KMS-11 (cell line): ENCODE results near the gene SRPK3.

ENCODE experiments used
- H2AFZ ChIP-seq: fragments of 200-600 bp; sonication (generic); 2 replicates; pipeline ENCODE4 v1.6.1; 2016; ENCODE audit warnings: antibody characterized with exemption, mixed run types, low read depth
- H3K27ac ChIP-seq: fragments of 200-600 bp; sonication (generic); 2 replicates; pipeline ENCODE4 v1.6.1; 2016; ENCODE audit warnings: mild to moderate bottlenecking, mixed run types
- H3K27me3 ChIP-seq: fragments of 200-600 bp; sonication (generic); 2 replicates; pipeline ENCODE4 v1.6.1; 2017; ENCODE audit warnings: mild to moderate bottlenecking, low read depth, mixed run types, moderate library complexity; ENCODE audit not compliant: insufficient read depth
- H3K36me3 ChIP-seq: fragments of 200-600 bp; sonication (generic); 2 replicates; pipeline ENCODE4 v1.6.1; 2017; ENCODE audit warnings: mild to moderate bottlenecking, mixed run types; ENCODE audit not compliant: insufficient read depth
- H3K4me1 ChIP-seq: fragments of 200-600 bp; sonication (generic); 2 replicates; pipeline ENCODE4 v1.6.1; 2016; ENCODE audit warnings: mild to moderate bottlenecking, low read depth, mixed run types; ENCODE audit not compliant: poor library complexity, severe bottlenecking
- H3K4me2 ChIP-seq: fragments of 200-600 bp; sonication (generic); 2 replicates; pipeline ENCODE4 v1.7.0; 2016; ENCODE audit warnings: mild to moderate bottlenecking, mixed run types
- H3K4me3 ChIP-seq: fragments of 200-600 bp; sonication (generic); IDR thresholded peaks from 2 replicates; pipeline ENCODE4 v1.6.1; 2017; ENCODE audit warnings: low read depth, low read length, mixed read lengths; ENCODE audit not compliant: insufficient read depth
- H3K79me2 ChIP-seq: fragments of 200-600 bp; sonication (generic); 2 replicates; pipeline ENCODE4 v1.6.1; 2016; ENCODE audit warnings: low read depth, mixed run types; ENCODE audit not compliant: insufficient read depth
- H3K9ac ChIP-seq: fragments of 200-600 bp; sonication (generic); 2 replicates; pipeline ENCODE4 v1.6.1; 2016; ENCODE audit warnings: mild to moderate bottlenecking, mixed run types
- H4K20me1 ChIP-seq: fragments of 200-600 bp; sonication (generic); 2 replicates; pipeline ENCODE4 v1.6.1; 2016; ENCODE audit warnings: mild to moderate bottlenecking, mixed run types; ENCODE audit not compliant: insufficient read depth
- TF ChIP-seq, protein P1 (sequence below): fragments of 200-600 bp; sonication (generic); conservative IDR thresholded peaks from 2 replicates; pipeline ENCODE4 v1.6.1; 2017; ENCODE audit warnings: low read depth, mild to moderate bottlenecking, antibody characterized with exemption, low read length, moderate library complexity, mixed read lengths

The SRPK3 gene

DNA sequence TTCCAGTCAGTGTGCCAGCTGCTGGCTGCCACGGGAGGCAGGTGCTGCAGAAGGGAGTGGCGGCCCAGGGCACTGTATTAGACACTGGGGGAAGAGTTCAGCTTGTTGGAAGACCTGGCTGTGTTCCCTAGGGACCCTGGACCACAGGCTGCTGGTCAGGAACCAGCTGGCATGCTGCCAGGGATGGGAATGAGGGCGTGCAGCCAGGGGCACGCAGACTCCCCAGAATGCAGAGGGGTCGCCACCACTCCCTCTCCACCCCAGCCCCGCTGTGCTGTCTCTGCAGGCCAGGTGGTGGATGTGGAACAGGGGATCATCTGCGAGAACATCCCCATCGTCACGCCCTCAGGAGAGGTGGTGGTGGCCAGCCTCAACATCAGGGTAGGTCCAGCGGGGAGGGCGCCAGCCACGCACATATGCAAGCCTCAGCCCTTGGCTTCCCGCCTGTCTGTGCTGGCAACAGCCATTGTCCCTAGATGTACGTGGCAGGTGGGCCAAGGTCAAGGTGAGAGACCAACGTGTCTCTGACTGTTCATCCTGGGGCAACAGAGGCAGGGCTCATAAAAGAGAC lies 43.9 kb upstream of the SRPK3 start:
- no peak overlapping the region for H3K4me2 ChIP-seq
- no peaks in the 10 kb centered on the region for H3K36me3 ChIP-seq
- H3K27me3 ChIP-seq = no peaks in the 10 kb centered on the region

DNA sequence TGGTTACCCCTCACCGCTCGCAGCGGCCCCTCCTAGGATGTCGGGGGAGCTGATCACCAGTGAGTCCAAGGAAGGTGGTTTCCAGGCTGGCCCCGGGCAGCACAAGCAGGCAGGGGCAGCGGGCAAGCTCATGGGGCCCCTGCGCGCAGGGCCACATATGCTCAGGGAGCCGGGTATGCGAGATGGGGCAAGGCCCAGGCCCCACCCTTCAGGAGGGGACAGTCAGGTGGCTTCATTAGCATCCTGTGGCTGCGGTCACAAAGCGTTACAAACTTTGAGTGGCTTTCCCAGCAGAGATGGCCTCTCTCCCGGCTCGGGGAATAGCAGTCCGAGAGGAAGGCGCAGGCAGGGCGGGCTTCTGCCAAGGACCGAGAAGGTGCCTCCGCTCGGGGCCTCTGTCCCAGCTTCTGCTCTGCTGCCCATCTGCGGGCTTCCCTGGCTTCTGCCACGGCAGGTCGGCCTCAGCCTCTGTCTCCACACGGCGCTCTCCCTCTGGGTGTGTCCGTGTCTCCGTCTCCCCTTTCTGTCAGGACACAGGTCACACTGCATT lies 42.7 kb upstream of the SRPK3 start:
- Histone ChIP-seq H3K27me3 (no peaks in the 10 kb centered on the region), H3K36me3 (no peaks in the 10 kb centered on the region), H3K4me1 (no peaks in the 10 kb centered on the region), H3K9ac (no peak overlapping the region), H4K20me1 (no peaks in the 10 kb centered on the region), H2AFZ (no peak overlapping the region), H3K79me2 (no peaks in the 10 kb centered on the region), H3K4me2 (no peak overlapping the region), H3K27ac (no peak overlapping the region), H3K4me3 (no peak overlapping the region)
- TF ChIP-seq, protein P1, sequence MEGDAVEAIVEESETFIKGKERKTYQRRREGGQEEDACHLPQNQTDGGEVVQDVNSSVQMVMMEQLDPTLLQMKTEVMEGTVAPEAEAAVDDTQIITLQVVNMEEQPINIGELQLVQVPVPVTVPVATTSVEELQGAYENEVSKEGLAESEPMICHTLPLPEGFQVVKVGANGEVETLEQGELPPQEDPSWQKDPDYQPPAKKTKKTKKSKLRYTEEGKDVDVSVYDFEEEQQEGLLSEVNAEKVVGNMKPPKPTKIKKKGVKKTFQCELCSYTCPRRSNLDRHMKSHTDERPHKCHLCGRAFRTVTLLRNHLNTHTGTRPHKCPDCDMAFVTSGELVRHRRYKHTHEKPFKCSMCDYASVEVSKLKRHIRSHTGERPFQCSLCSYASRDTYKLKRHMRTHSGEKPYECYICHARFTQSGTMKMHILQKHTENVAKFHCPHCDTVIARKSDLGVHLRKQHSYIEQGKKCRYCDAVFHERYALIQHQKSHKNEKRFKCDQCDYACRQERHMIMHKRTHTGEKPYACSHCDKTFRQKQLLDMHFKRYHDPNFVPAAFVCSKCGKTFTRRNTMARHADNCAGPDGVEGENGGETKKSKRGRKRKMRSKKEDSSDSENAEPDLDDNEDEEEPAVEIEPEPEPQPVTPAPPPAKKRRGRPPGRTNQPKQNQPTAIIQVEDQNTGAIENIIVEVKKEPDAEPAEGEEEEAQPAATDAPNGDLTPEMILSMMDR = no peak

More for the DNA sequence above, 43.9 kb upstream of the SRPK3 start:
- H3K4me1 ChIP-seq = no peaks in the 10 kb centered on the region
- no peak overlapping the region for H3K4me3 ChIP-seq
- H2AFZ ChIP-seq = no peak overlapping the region
- TF ChIP-seq, protein P1 = no peak
- H3K9ac ChIP-seq = no peak overlapping the region
- no peak overlapping the region for H3K27ac ChIP-seq
- no peaks in the 10 kb centered on the region for H4K20me1 ChIP-seq
- H3K79me2 ChIP-seq = no peaks in the 10 kb centered on the region

- Histone ChIP-seq H3K27me3 (no peaks in the 10 kb centered on the region), H2AFZ (no peak overlapping the region), H3K9ac (no peak overlapping the region), H3K27ac (no peak overlapping the region), H3K79me2 (no peaks in the 10 kb centered on the region), H3K4me2 (no peak overlapping the region), H4K20me1 (no peaks in the 10 kb centered on the region), H3K36me3 (no peaks in the 10 kb centered on the region), H3K4me3 (no peak overlapping the region), H3K4me1 (no peaks in the 10 kb centered on the region)
- TF ChIP-seq, protein P1 = no peak
These were observed 40.9 kb upstream of the SRPK3 start for GRCh38 chrX:153739754-153740486.

GRCh38 chrX:153740631-153741222 lies 40.1 kb upstream of the SRPK3 start:
- H3K79me2 ChIP-seq = no peaks in the 10 kb centered on the region
- H3K36me3 ChIP-seq = no peaks in the 10 kb centered on the region
- TF ChIP-seq, protein P1 = no peak
- no peak overlapping the region for H3K9ac ChIP-seq
- H4K20me1 ChIP-seq = no peaks in the 10 kb centered on the region
- no peaks in the 10 kb centered on the region for H3K27me3 ChIP-seq
- no peak overlapping the region for H3K4me2 ChIP-seq
- no peaks in the 10 kb centered on the region for H3K4me1 ChIP-seq
- H3K27ac ChIP-seq = no peak overlapping the region
- no peak overlapping the region for H3K4me3 ChIP-seq
- no peak overlapping the region for H2AFZ ChIP-seq
